ENCODE data around the gene TLL2. TPM values are rescaled to one million over a fixed set of nuclear protein-coding genes. Genes with fewer than 3 reads are reported as not detected.

TLL2 gene
- polyA plus RNA-seq, 5 donors: 0.21 to 0.50 (median 0.31) TPM

GRCh38 chr10:96422525-96422924, 91.2 kb downstream of the TLL2 start:
- no peak for DNase-seq

- peak in 1 of 2 donors; percentile 45 for DNase-seq
Measured at GRCh38 chr10:96421995-96422394, 91.7 kb downstream of the TLL2 start.

GRCh38 chr10:96420228-96421009, 93.3 kb downstream of the TLL2 start:
- DNase-seq: no peak

GRCh38 chr10:96419351-96419750, 94.4 kb downstream of the TLL2 start:
- no peak for DNase-seq

GRCh38 chr10:96418582-96418981, 95.1 kb downstream of the TLL2 start:
- no peak for DNase-seq

GRCh38 chr10:96417441-96417840, 96.3 kb downstream of the TLL2 start:
- DNase-seq: no peak

GRCh38 chr10:96416643-96417042, 97.1 kb downstream of the TLL2 start:
- peak; percentile 86 to 89 for DNase-seq

- no peak for DNase-seq
Measured at GRCh38 chr10:96415891-96416554, 97.7 kb downstream of the TLL2 start.

GRCh38 chr10:96415150-96415890, 98.4 kb downstream of the TLL2 start:
- DNase-seq: no peak

- no peak for DNase-seq
Measured at GRCh38 chr10:96414303-96414702, 99.4 kb downstream of the TLL2 start.

- DNase-seq: no peak
Measured at GRCh38 chr10:96413151-96413787, 100.5 kb downstream of the TLL2 start.

GRCh38 chr10:96411716-96412320, 101.9 kb downstream of the TLL2 start:
- no peak for DNase-seq

- no peak for DNase-seq
Measured at GRCh38 chr10:96410296-96410695, 103.4 kb downstream of the TLL2 start.

- DNase-seq: no peak
Measured at GRCh38 chr10:96408201-96408600, 105.5 kb downstream of the TLL2 start.

- DNase-seq: no peak
Measured at GRCh38 chr10:96407560-96408069, 106.1 kb downstream of the TLL2 start.

GRCh38 chr10:96406091-96406490, 107.6 kb downstream of the TLL2 start:
- DNase-seq: no peak

- DNase-seq: no peak
Measured at GRCh38 chr10:96402417-96403305, 111.1 kb downstream of the TLL2 start.

- no peak for DNase-seq
Measured at GRCh38 chr10:96401036-96401435, 112.7 kb downstream of the TLL2 start.

GRCh38 chr10:96400465-96400864, 113.3 kb downstream of the TLL2 start:
- no peak for DNase-seq

GRCh38 chr10:96397902-96398301, 115.8 kb downstream of the TLL2 start:
- no peak for DNase-seq
